ENCODE data around the gene SH2D3C.

DNA sequence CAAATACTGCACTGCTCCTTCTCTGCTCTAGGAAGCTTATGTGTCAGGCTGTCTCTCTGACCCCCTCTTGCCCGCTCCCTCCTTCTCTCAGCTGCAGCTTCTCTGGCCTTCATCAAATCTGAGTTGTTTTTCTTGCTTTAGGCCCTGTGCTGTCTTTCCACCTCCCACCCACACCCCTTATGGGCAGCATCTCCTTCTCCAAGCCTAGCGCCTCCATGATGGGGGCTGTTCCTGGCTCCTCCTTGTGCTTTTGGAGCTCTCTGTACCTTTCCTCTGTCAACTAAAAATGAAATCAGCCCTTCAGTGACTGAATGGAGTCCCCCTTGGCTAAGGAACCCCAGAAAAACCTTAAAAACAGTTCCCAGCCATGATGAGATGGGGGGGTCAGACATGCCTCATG lies 78.3 kb downstream of the SH2D3C start:
- TF ChIP-seq CTCF (IDR thresholded peaks at IDR 0.05) (no peak), POLR2A (IDR thresholded peaks at IDR 0.05) (no peak)

Data from Peyer's patch (tissue), 4 donors.